GM12878 (cell line): Measurements from ENCODE around the gene SORCS2. TPM values are rescaled to one million over a fixed set of nuclear protein-coding genes. Genes with fewer than 3 reads are reported as not detected.

ENCODE experiments used
- ATAC-seq: fragments of 200-7000 bp; cut with Tn5 transposase; 3 replicates; pipeline ENCODE4 v1.9.1; 2020; ENCODE audit warnings: mild to moderate bottlenecking, moderate library complexity
- BruUV-seq: library from RNA; stranded (reverse); fragments of 400-500 nt; replicated peaks from 2 replicates; lab custom pipeline; 2021; lab: Mats Ljungman, UMichigan
- CTCF ChIA-PET: fragments of 300-600 bp; sonication (Branson Sonifier 250); formaldehyde crosslinking; extraction: SDS; loops from one replicate; lab custom pipeline; 2021; ENCODE audit warnings: inconsistent platforms; lab: Yijun Ruan, JAX
- POLR2A ChIA-PET: fragments of 350-600 bp; formaldehyde crosslinking; extraction: SDS; loops from one replicate; lab custom pipeline; 2021; ENCODE audit warnings: inconsistent platforms; lab: Charles Lee
- RAD21 ChIA-PET: fragments of 300-600 bp; sonication (Branson Sonifier 250); formaldehyde crosslinking; loops from one replicate; lab custom pipeline; 2023; ENCODE audit warnings: antibody characterized with exemption; ENCODE audit not compliant: unreplicated experiment; lab: Charles Lee
- SMC1A ChIA-PET: fragments of 300-600 bp; sonication (Branson Sonifier 250); formaldehyde crosslinking; loops from one replicate; lab custom pipeline; 2023; ENCODE audit not compliant: unreplicated experiment, uncharacterized antibody; lab: Charles Lee
- DNase-seq: peaks from one replicate; pipeline ENCODE4 v3.0.0-alpha.2; 2011; ENCODE audit warnings: low read depth, low spot score
- FAIRE-seq: peaks from 3 replicates; lab custom pipeline; 2011; peaks lifted over from hg19 to GRCh38; lab: Jason Lieb, UNC
- H2AFZ ChIP-seq: 2 replicates; pipeline ENCODE4 v1.6.0; 2011; ENCODE audit warnings: low read depth, low read length, control low read depth; ENCODE audit not compliant: control insufficient read depth
- H3K27ac ChIP-seq: 2 replicates; pipeline ENCODE4 v1.5.1; 2011; ENCODE audit warnings: control low read depth; ENCODE audit not compliant: control insufficient read depth, insufficient read depth
- H3K27me3 ChIP-seq, 2 experiments: replicated peaks in 1 of 2; 2 replicates each; pipeline versions ENCODE4 v1.6.0 to v1.6.1; 2011; ENCODE audit warnings: low read length in 1 of 2; ENCODE audit not compliant: control insufficient read depth in 2 of 2, insufficient read depth in 2 of 2
- H3K36me3 ChIP-seq, 2 experiments: 2 replicates each; pipeline ENCODE4 v1.5.1; 2011; ENCODE audit warnings: low read length in 1 of 2; ENCODE audit not compliant: control insufficient read depth in 2 of 2, insufficient read depth in 2 of 2
- H3K4me1 ChIP-seq: 2 replicates; pipeline ENCODE4 v1.6.1; 2011; ENCODE audit warnings: mild to moderate bottlenecking, low read length, moderate library complexity, mixed read lengths; ENCODE audit not compliant: control insufficient read depth, insufficient read depth
- H3K4me2 ChIP-seq: 2 replicates; pipeline ENCODE4 v1.6.0; 2011; ENCODE audit warnings: control low read depth; ENCODE audit not compliant: control insufficient read depth, insufficient read depth
- H3K4me3 ChIP-seq: fragments of 200-600 bp; sonication (generic); 2 replicates; pipeline ENCODE4 v1.5.1; 2016
- H3K79me2 ChIP-seq: 2 replicates; pipeline ENCODE4 v1.6.0; 2011; ENCODE audit warnings: low read length; ENCODE audit not compliant: control insufficient read depth, insufficient read depth
- H3K9ac ChIP-seq: 2 replicates; pipeline ENCODE4 v1.8.0; 2011; ENCODE audit warnings: low read length, control low read depth, mixed read lengths; ENCODE audit not compliant: control insufficient read depth, insufficient read depth
- H3K9me3 ChIP-seq: replicated peaks from 3 replicates; pipeline ENCODE4 v1.5.1; 2011; ENCODE audit warnings: mild to moderate bottlenecking, low read length; ENCODE audit not compliant: control insufficient read depth, insufficient read depth
- H4K20me1 ChIP-seq: 2 replicates; pipeline ENCODE4 v1.6.0; 2011; ENCODE audit not compliant: control insufficient read depth, insufficient read depth
- BCL11A ChIP-seq: IDR thresholded peaks from 2 replicates; pipeline ENCODE4 v1.6.1; 2011; ENCODE audit warnings: low read depth, low read length
- CHD1 ChIP-seq: IDR thresholded peaks from 2 replicates; pipeline ENCODE4 v1.6.1; 2012; ENCODE audit warnings: low read depth, low read length, improper control_type of control experiment
- EZH2 ChIP-seq: IDR thresholded peaks from 2 replicates; pipeline ENCODE4 v1.6.1; 2012; ENCODE audit warnings: low read depth, mild to moderate bottlenecking, control low read depth, inconsistent platforms, low read length, borderline replicate concordance; ENCODE audit not compliant: control insufficient read depth
- GATAD2B ChIP-seq: fragments of 450-650 bp; conservative IDR thresholded peaks from 2 replicates; pipeline ENCODE4 v1.6.1; 2017; ENCODE audit warnings: low read depth, mild to moderate bottlenecking, moderate library complexity
- HDAC2 ChIP-seq: fragments of 200-600 bp; sonication (generic); IDR thresholded peaks from 2 replicates; pipeline ENCODE4 v1.6.1; 2017
- KAT2A ChIP-seq: conservative IDR thresholded peaks from 2 replicates; pipeline ENCODE4 v1.6.1; 2011; ENCODE audit warnings: low read depth, low read length; ENCODE audit not compliant: control insufficient read depth
- NFXL1 ChIP-seq: fragments of 450-650 bp; IDR thresholded peaks from 2 replicates; pipeline ENCODE4 v1.6.1; 2017; ENCODE audit warnings: antibody characterized with exemption, mild to moderate bottlenecking, borderline replicate concordance
- TARDBP ChIP-seq: IDR thresholded peaks from 2 replicates; pipeline ENCODE4 v1.6.1; 2016; ENCODE audit warnings: borderline replicate concordance
- TBL1XR1 ChIP-seq: IDR thresholded peaks from 2 replicates; pipeline ENCODE4 v1.6.1; 2012; ENCODE audit warnings: low read depth, low read length, improper control_type of control experiment
- WRNIP1 ChIP-seq: IDR thresholded peaks from 2 replicates; pipeline ENCODE4 v1.6.1; 2011; ENCODE audit warnings: low read depth, low read length, improper control_type of control experiment, borderline replicate concordance
- ZNF274 ChIP-seq: IDR thresholded peaks from one replicate; pipeline ENCODE4 v1.8.0; 2011; ENCODE audit not compliant: insufficient read length, insufficient read depth
- ZNF384 ChIP-seq: IDR thresholded peaks from 2 replicates; pipeline ENCODE4 v1.6.1; 2012; ENCODE audit warnings: low read depth, mild to moderate bottlenecking, low read length, improper control_type of control experiment, borderline replicate concordance
- ZSCAN29 ChIP-seq: fragments of 450-650 bp; IDR thresholded peaks from 2 replicates; pipeline ENCODE4 v1.6.1; 2017; ENCODE audit warnings: mild to moderate bottlenecking, moderate library complexity
- WGBS: methylation state at CpG from one replicate; pipeline ENCODE4 v1.1.6; 2016; ENCODE audit warnings: low lambda C conversion rate; ENCODE audit not compliant: insufficient replicate concordance, insufficient coverage; ENCODE audit errors: missing lambda C conversion rate; 5-methylcytosine and 5-hydroxymethylcytosine counted together
- in situ Hi-C: fragments of 300-500 bp; cut with MboI; formaldehyde crosslinking; loops from 9 replicates; pipeline ENCODE4 v1.14.3; 2018; ENCODE audit warnings: mixed read lengths
- intact Hi-C: fragments of 100-400 bp; cut with micrococcal nuclease; formaldehyde crosslinking; loops from one replicate; pipeline ENCODE4 v1.14.2; 2022; ENCODE audit not compliant: unreplicated experiment
- polyA plus RNA-seq, 11 experiments: library from polyadenylated mRNA; depleted of rRNA in 4 of 11; unstranded in 6 of 11; stranded (reverse) in 5 of 11; fragments of >200 nt; fragmentation: Nextera tagmentation in 4 of 11; fragmentation: Illumina TruSeq in 1 of 11; extraction: Ambion mirVana in 4 of 11; extraction: Trizol in 1 of 11; gene quantifications; 1 replicate in 1 of 11; 2 replicates in 10 of 11; pipeline versions ENCODE4 v1.2.1 to v1.2.3, GENCODE V29; 2011 to 2016; ENCODE audit warnings: inconsistent platforms in 2 of 11, missing spikeins in 2 of 11, low read depth in 1 of 11
- total RNA-seq, 4 experiments: library from RNA; depleted of rRNA in 3 of 4; stranded (reverse); fragments of >200 nt in 3 of 4; fragmentation: Illumina TruSeq in 1 of 4; extraction: Trizol in 1 of 4; gene quantifications; 2 replicates each; pipeline versions ENCODE4 v1.2.1 to v1.2.3, GENCODE V29; 2013 to 2021
- TF ChIP-seq, protein P1 (sequence below): fragments of 450-650 bp; IDR thresholded peaks from 2 replicates; pipeline ENCODE4 v1.6.1; 2016; ENCODE audit warnings: mild to moderate bottlenecking
- TF ChIP-seq, protein P2 (sequence below): fragments of 450-650 bp; formaldehyde crosslinking; IDR thresholded peaks from 2 replicates; pipeline ENCODE4 v1.4.0; 2022; ENCODE audit warnings: mild to moderate bottlenecking, moderate library complexity
- TF ChIP-seq, protein P3 (sequence below): fragments of 450-650 bp; formaldehyde crosslinking; IDR thresholded peaks from 2 replicates; pipeline ENCODE4 v1.5.0; 2022; ENCODE audit warnings: mild to moderate bottlenecking, missing genetic modification characterization

The SORCS2 gene
- total and polyA plus RNA-seq, 10 of the 15 experiments (the other 5 are each of a cell fraction or from before 2014, with no cell fraction given): 0.01 to 0.15 (median 0.05) TPM; not detected in 5

DNA sequence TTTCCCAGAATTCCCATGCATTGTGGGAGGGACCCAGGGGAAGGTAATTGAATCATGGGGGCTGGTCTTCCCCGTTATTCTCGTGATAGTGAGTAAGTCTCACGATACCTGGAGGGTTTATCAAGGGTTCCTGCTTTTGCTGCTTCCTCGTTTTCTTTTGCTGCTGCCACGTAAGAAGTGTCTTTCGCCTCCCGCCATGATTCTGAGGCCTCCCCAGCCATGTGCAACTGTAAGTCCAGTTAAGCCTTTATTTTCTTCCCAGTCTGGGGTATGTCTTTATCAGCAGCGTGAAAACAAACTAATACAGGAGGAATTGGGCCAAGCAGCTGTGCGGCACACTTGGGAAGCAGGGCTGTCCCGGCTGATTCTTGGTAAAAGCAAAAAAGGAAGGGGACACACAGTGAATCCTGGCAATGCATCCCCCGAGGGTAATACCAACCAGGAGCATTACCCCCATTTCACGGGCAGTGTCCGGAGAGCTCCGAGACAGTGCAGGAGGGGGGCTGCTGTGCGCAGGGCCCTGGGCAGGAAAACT, 561.7 kb downstream of the SORCS2 start:
- H3K4me3 ChIP-seq: no peak overlapping the region
- CTCF ChIA-PET: no interaction called here

More for the DNA sequence above, 561.7 kb downstream of the SORCS2 start:
- Histone ChIP-seq H4K20me1 (no peaks in the 10 kb centered on the region), H3K4me1 (no peaks in the 10 kb centered on the region), H3K4me2 (no peak overlapping the region), H3K9ac (no peak overlapping the region), H3K27me3 (no peaks in the 10 kb centered on the region), H3K36me3 (no peaks in the 10 kb centered on the region), H3K79me2 (no peaks in the 10 kb centered on the region), H3K9me3 (no peaks in the 10 kb centered on the region), H3K27ac (no peak overlapping the region), H2AFZ (no peak overlapping the region)
- ChIA-PET SMC1A (no interaction called here), RAD21 (no interaction called here), POLR2A (no interaction called here)
- FAIRE-seq: no peak
- no TSS peak for BruUV-seq
- no peak for ATAC-seq
- whole genome bisulfite sequencing: 28% methylated on average over 15 of the region's 15 CpGs
- intact Hi-C loops: no loop called here
- DNase-seq: no peak
- TF ChIP-seq EZH2 (no peak), CHD1 (no peak), ZSCAN29 (no peak), ZNF384 (no peak), NFXL1 (no peak), TBL1XR1 (no peak), TARDBP (no peak), HDAC2 (no peak), KAT2A (no peak), WRNIP1 (no peak), BCL11A (no peak), ZNF274 (no peak), GATAD2B (no peak)
- TF ChIP-seq, protein P1, sequence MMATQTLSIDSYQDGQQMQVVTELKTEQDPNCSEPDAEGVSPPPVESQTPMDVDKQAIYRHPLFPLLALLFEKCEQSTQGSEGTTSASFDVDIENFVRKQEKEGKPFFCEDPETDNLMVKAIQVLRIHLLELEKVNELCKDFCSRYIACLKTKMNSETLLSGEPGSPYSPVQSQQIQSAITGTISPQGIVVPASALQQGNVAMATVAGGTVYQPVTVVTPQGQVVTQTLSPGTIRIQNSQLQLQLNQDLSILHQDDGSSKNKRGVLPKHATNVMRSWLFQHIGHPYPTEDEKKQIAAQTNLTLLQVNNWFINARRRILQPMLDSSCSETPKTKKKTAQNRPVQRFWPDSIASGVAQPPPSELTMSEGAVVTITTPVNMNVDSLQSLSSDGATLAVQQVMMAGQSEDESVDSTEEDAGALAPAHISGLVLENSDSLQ: no peak
- TF ChIP-seq, protein P2, sequence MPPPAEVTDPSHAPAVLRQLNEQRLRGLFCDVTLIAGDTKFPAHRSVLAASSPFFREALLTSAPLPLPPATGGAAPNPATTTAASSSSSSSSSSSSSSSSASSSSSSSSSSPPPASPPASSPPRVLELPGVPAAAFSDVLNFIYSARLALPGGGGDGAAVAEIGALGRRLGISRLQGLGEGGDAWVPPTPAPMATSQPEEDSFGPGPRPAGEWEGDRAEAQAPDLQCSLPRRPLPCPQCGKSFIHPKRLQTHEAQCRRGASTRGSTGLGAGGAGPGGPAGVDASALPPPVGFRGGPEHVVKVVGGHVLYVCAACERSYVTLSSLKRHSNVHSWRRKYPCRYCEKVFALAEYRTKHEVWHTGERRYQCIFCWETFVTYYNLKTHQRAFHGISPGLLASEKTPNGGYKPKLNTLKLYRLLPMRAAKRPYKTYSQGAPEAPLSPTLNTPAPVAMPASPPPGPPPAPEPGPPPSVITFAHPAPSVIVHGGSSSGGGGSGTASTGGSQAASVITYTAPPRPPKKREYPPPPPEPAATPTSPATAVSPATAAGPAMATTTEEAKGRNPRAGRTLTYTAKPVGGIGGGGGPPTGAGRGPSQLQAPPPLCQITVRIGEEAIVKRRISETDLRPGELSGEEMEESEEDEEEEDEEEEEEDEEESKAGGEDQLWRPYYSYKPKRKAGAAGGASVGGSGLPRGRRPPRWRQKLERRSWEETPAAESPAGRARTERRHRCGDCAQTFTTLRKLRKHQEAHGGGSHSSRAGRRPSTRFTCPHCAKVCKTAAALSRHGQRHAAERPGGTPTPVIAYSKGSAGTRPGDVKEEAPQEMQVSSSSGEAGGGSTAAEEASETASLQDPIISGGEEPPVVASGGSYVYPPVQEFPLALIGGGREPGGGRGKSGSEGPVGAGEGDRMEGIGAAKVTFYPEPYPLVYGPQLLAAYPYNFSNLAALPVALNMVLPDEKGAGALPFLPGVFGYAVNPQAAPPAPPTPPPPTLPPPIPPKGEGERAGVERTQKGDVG (CRISPR knock-in tag): no peak
- TF ChIP-seq, protein P3, sequence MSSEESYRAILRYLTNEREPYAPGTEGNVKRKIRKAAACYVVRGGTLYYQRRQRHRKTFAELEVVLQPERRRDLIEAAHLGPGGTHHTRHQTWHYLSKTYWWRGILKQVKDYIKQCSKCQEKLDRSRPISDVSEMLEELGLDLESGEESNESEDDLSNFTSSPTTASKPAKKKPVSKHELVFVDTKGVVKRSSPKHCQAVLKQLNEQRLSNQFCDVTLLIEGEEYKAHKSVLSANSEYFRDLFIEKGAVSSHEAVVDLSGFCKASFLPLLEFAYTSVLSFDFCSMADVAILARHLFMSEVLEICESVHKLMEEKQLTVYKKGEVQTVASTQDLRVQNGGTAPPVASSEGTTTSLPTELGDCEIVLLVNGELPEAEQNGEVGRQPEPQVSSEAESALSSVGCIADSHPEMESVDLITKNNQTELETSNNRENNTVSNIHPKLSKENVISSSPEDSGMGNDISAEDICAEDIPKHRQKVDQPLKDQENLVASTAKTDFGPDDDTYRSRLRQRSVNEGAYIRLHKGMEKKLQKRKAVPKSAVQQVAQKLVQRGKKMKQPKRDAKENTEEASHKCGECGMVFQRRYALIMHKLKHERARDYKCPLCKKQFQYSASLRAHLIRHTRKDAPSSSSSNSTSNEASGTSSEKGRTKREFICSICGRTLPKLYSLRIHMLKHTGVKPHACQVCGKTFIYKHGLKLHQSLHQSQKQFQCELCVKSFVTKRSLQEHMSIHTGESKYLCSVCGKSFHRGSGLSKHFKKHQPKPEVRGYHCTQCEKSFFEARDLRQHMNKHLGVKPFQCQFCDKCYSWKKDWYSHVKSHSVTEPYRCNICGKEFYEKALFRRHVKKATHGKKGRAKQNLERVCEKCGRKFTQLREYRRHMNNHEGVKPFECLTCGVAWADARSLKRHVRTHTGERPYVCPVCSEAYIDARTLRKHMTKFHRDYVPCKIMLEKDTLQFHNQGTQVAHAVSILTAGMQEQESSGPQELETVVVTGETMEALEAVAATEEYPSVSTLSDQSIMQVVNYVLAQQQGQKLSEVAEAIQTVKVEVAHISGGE (CRISPR knock-in tag): no peak
- in situ Hi-C loops: no loop called here
